GM23338 (cell line): Measurements from ENCODE around the gene KLRB1. TPM values are rescaled to one million over a fixed set of nuclear protein-coding genes. Genes with fewer than 3 reads are reported as not detected.

ENCODE experiments used
- ATAC-seq: fragments of 200-7000 bp; cut with Tn5 transposase; 3 replicates; pipeline ENCODE4 v1.9.1; 2020
- DNase-seq: peaks from one replicate; pipeline ENCODE4 v3.0.0-alpha.2; 2015; ENCODE audit warnings: low spot score
- H2AFZ ChIP-seq: fragments of 200-600 bp; sonication (generic); 2 replicates; pipeline ENCODE4 v1.8.0; 2016; ENCODE audit warnings: antibody characterized with exemption, mild to moderate bottlenecking, moderate library complexity
- H3F3A ChIP-seq: fragments of 200-600 bp; sonication (generic); replicated peaks from 2 replicates; pipeline ENCODE4 v1.8.0; 2017; ENCODE audit warnings: antibody characterized with exemption, mixed run types, low read depth
- H3K27ac ChIP-seq: fragments of 200-600 bp; sonication (generic); 2 replicates; pipeline ENCODE4 v1.6.1; 2016; ENCODE audit warnings: low read depth
- H3K27me3 ChIP-seq: fragments of 200-600 bp; sonication (generic); 2 replicates; pipeline ENCODE4 v1.8.0; 2016; ENCODE audit warnings: mild to moderate bottlenecking, mixed run types, moderate library complexity; ENCODE audit not compliant: insufficient read depth
- H3K36me3 ChIP-seq: fragments of 200-600 bp; sonication (generic); 2 replicates; pipeline ENCODE4 v1.8.0; 2016; ENCODE audit warnings: mild to moderate bottlenecking; ENCODE audit not compliant: insufficient read depth
- H3K4me1 ChIP-seq: fragments of 200-600 bp; sonication (generic); 2 replicates; pipeline ENCODE4 v1.8.0; 2016; ENCODE audit warnings: mild to moderate bottlenecking, moderate library complexity; ENCODE audit not compliant: insufficient read depth
- H3K4me2 ChIP-seq: fragments of 200-600 bp; sonication (generic); 2 replicates; pipeline ENCODE4 v1.7.1; 2017; ENCODE audit warnings: mixed run types
- H3K4me3 ChIP-seq: fragments of 200-600 bp; sonication (generic); 2 replicates; pipeline ENCODE4 v1.6.1; 2016; ENCODE audit warnings: mixed run types
- H3K79me2 ChIP-seq: fragments of 200-600 bp; sonication (generic); replicated peaks from 2 replicates; pipeline ENCODE4 v1.8.0; 2017; ENCODE audit warnings: mild to moderate bottlenecking; ENCODE audit not compliant: insufficient read depth
- H3K9me2 ChIP-seq: fragments of 200-600 bp; sonication (generic); 2 replicates; pipeline ENCODE4 v1.8.0; 2017; ENCODE audit not compliant: insufficient read depth
- H4K20me1 ChIP-seq: fragments of 200-600 bp; sonication (generic); replicated peaks from 2 replicates; pipeline ENCODE4 v1.8.0; 2017; ENCODE audit warnings: mild to moderate bottlenecking; ENCODE audit not compliant: insufficient read depth
- H3K27ac Mint-ChIP-seq: 2 replicates; pipeline ENCODE4 v1.8.0; 2020; ENCODE audit warnings: inconsistent platforms, mild to moderate bottlenecking, moderate library complexity, mixed read lengths
- H3K27me3 Mint-ChIP-seq: 3 replicates; pipeline ENCODE4 v1.8.0; 2022; ENCODE audit warnings: low read depth, mild to moderate bottlenecking, moderate library complexity, mixed read lengths, inconsistent platforms; ENCODE audit not compliant: insufficient read depth, poor library complexity
- H3K36me3 Mint-ChIP-seq: 3 replicates; pipeline ENCODE4 v1.8.0; 2021; ENCODE audit warnings: low read depth, mild to moderate bottlenecking, inconsistent platforms, moderate library complexity, mixed read lengths
- H3K4me1 Mint-ChIP-seq: 3 replicates; pipeline ENCODE4 v1.8.0; 2020; ENCODE audit warnings: mild to moderate bottlenecking, inconsistent platforms, mixed read lengths
- H3K4me3 Mint-ChIP-seq: 3 replicates; pipeline ENCODE4 v1.8.0; 2021; ENCODE audit warnings: moderate library complexity, mild to moderate bottlenecking, inconsistent platforms, mixed read lengths
- H3K9me3 Mint-ChIP-seq: 3 replicates; pipeline ENCODE4 v1.8.0; 2020; ENCODE audit warnings: moderate library complexity, mild to moderate bottlenecking, inconsistent platforms, mixed read lengths
- CREB1 ChIP-seq: fragments of 250-450 bp; sonication (Bioruptor Pico); IDR thresholded peaks from 2 replicates; pipeline ENCODE4 v1.5.0; 2020; ENCODE audit warnings: low read depth, mild to moderate bottlenecking, moderate library complexity
- EZH2 ChIP-seq: fragments of 200-600 bp; sonication (generic); IDR thresholded peaks from one replicate; pipeline ENCODE4 v1.8.0; 2017; ENCODE audit warnings: antibody characterized with exemption, mild to moderate bottlenecking, low read depth; ENCODE audit not compliant: unreplicated experiment
- JUNB ChIP-seq: IDR thresholded peaks from one replicate; pipeline ENCODE4 v1.6.1; 2016; ENCODE audit warnings: antibody characterized with exemption; ENCODE audit not compliant: unreplicated experiment
- STAT1 ChIP-seq: IDR thresholded peaks from one replicate; pipeline ENCODE4 v1.6.1; 2016; ENCODE audit warnings: antibody characterized with exemption; ENCODE audit not compliant: unreplicated experiment
- ZNF114 ChIP-seq: fragments of 250-450 bp; sonication (Bioruptor Pico); IDR thresholded peaks from 2 replicates; pipeline ENCODE4 v1.5.0; 2020; ENCODE audit warnings: mild to moderate bottlenecking, moderate library complexity
- ZNF331 ChIP-seq: fragments of 250-450 bp; sonication (Bioruptor Pico); IDR thresholded peaks from 2 replicates; pipeline ENCODE4 v1.5.0; 2020; ENCODE audit warnings: low read depth, mild to moderate bottlenecking, moderate library complexity
- ZNF462 ChIP-seq: fragments of 250-450 bp; sonication (Bioruptor Pico); IDR thresholded peaks from 2 replicates; pipeline ENCODE4 v1.5.0; 2020; ENCODE audit warnings: mild to moderate bottlenecking, moderate library complexity
- polyA plus RNA-seq: library from polyadenylated mRNA; unstranded; fragments of >200 nt; fragmentation: Nextera tagmentation; extraction: Ambion mirVana; gene quantifications from 2 replicates; pipeline ENCODE4 v1.2.1, GENCODE V29; 2016
- total RNA-seq: library from RNA; depleted of rRNA; stranded (reverse); fragments of >200 nt; shearing (Covaris generic); gene quantifications from 2 replicates; pipeline ENCODE4 v1.2.3, GENCODE V29; 2014
- TF ChIP-seq, protein P1 (sequence below): IDR thresholded peaks from 2 replicates; pipeline ENCODE4 v1.6.1; 2016; ENCODE audit warnings: antibody characterized with exemption

The KLRB1 gene
- total and polyA plus RNA-seq, 2 experiments from 2014 or later = 0.18 TPM; not detected in 1

GRCh38 chr12:9643266-9643660 lies 35.5 kb upstream of the KLRB1 start (continued):
- TF ChIP-seq EZH2 (no peak), ZNF462 (CRISPR knock-in tag) (no peak), CREB1 (CRISPR knock-in tag) (no peak)

DNA sequence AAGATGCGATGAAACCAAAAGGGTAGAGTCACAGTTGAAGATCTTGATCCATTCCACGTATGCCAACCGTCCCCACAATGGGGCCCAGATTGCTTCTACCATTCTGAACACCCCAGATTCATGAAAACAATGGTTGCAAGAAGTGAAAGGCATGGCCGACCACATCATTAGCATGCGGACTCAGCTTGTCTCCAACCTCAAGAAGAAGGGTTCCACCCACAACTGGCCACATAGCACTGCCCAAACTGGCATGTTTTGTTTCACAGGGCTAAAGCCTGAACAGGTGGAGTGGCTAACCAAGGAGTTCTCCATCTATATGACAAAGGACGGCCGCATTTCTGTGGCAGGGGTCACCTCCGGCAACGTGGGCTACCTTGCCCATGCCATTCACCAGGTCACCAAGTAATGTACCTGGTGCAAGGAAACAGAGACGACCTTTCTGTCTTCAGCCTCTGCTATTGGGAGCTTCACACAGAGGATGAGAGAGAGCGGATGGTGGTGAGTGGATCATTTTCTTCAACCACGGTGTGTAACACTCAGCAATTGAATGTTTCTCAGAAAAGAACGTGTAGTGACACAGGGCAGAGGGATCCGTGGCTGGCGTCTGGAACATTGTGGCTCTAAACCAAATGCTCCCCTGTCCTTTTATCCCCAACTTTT lies 35.0 kb upstream of the KLRB1 start:
- H3K4me2 ChIP-seq = no peak overlapping the region
- Mint-ChIP-seq H3K27me3 (peaks cover 4% of the 10 kb centered on the region), H3K27ac (no peak overlapping the region), H3K4me1 (peaks cover 10% of the 10 kb centered on the region), H3K4me3 (no peak overlapping the region), H3K36me3 (peaks cover 21% of the 10 kb centered on the region), H3K9me3 (peaks cover 22% of the 10 kb centered on the region)
- no peaks in the 10 kb centered on the region; the same call in 1 of the 2 replicates for H3F3A ChIP-seq
- no peak overlapping the region for H3K4me3 ChIP-seq
- H4K20me1 ChIP-seq = no peaks in the 10 kb centered on the region
- H2AFZ ChIP-seq = no peak overlapping the region
- H3K36me3 ChIP-seq = no peaks in the 10 kb centered on the region
- DNase-seq = no peak
- H3K27me3 ChIP-seq = no peaks in the 10 kb centered on the region
- 0 out of 2 replicates have a peak, but pooled peaks cover 9% of the 10 kb centered on the region for H3K9me2 ChIP-seq
- no peaks in the 10 kb centered on the region for H3K79me2 ChIP-seq
- no peak overlapping the region for H3K27ac ChIP-seq
- peaks cover 7% of the 10 kb centered on the region; the same call in 1 of the 2 replicates for H3K4me1 ChIP-seq
- no peak for ATAC-seq
- TF ChIP-seq ZNF331 (CRISPR knock-in tag) (no peak), ZNF462 (CRISPR knock-in tag) (no peak), JUNB (no peak), STAT1 (no peak), ZNF114 (CRISPR knock-in tag) (no peak)
- TF ChIP-seq, protein P1, sequence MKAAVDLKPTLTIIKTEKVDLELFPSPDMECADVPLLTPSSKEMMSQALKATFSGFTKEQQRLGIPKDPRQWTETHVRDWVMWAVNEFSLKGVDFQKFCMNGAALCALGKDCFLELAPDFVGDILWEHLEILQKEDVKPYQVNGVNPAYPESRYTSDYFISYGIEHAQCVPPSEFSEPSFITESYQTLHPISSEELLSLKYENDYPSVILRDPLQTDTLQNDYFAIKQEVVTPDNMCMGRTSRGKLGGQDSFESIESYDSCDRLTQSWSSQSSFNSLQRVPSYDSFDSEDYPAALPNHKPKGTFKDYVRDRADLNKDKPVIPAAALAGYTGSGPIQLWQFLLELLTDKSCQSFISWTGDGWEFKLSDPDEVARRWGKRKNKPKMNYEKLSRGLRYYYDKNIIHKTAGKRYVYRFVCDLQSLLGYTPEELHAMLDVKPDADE = no peak
